NCI-H524 treated with DMSO at 0.1 percent for 48 hours (cell line): ENCODE data around the gene AMPD3.
"Not testable (repeated sequence)": the region's sequence is repeated elsewhere in the genome, so short reads cannot be mapped to it uniquely, and the experiment has no call there.

Experiments
- DNase-seq: peaks from one replicate; lab custom pipeline; 2025; lab: John Stamatoyannopoulos, UW

Gene AMPD3

DNA sequence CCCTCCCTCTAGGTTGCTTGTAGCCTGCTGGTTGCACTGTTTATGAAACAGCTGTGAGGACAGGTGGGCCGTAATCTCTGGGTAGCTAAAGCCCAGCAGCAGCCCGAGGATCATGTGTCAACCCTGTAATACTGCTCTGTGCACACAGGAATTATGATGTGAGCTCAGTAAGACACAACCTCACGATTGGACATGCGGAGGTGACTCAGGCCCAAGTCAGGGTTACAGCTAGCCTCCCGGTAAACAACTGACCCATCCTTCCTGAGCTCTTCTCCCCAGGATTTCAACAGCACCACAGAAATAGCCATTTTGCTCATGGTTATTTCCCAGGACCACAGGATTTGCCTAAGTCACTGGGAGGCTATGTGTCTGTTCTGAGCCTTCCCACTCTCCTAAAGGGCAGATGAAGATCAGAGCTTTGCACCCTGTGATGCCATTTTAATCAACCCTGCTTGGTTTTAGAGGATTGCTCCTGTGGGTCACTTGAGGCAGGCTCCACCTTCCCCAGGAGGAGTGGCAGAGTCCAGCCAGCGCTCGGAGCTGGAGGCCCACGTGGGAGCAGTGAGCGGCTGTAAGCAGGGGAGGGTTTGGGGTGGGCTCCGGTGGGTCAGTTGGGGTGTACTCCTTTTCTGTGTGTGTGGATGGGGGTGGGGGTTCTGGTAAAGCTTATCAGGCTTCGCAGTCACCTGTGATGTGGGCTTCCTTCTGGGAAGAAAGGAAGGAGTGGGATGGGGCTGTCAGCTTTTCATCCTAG lies at the start of gene AMPD3:
Gene AMPD3 (plus strand): TSS at position 387 of the 754 bp plus-strand sequence. CDS start 6,256 bp downstream, outside the sequence.
- peak; percentile 96 for DNase-seq

DNA sequence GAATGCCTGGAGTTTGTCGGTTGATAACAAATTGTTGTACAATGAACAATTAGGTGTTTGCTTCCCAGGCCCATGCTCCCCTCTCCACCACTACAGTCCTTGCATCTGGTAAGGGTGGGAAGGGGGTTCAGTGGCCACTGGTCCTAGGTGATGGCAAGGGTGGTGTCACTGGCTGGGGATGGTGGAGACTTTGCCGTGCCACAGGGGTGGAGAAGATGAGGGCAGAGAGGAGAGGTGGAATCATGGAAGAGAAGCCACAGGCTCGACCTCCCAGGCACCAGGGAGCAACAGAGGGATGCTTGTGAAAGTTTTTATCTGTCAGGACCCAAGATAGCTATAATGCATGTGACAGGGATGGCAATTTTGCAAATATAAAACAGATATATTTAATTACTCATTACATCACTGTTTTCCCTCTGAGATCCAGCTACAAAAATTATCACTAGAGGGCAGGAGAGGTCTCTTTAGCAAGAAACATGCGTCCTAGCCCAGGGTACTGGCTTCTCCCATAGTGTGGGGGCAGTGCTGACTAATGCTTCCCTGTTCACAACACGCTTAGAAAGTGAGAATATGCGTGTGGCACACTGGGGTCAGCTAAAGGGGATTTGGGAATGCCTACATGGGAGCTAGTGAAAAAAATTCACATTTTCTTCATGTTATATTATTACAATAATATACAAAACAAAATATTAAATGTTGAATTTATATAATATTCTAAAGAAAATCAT lies 49.0 kb upstream of the AMPD3 start:
- peak; percentile 11 for DNase-seq

DNA sequence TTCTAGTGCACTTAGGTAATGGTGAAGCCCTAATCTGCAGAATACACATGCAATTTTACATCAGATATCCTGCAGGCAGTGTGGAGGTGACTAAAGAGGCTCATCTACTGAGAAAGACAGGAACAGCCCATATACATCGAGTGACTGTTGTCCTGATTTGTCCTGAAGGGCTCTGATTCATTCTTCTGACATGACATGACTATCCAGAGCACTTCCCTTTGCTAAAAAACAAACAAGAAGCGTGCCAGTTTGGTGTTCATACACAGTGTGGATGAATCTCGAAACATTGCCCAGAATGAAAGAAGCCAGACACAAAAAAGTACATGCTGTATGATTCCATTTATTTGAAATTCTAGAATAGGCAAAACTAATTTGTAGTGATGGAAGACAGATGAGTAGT lies 48.0 kb upstream of the AMPD3 start:
- DNase-seq = no peak

DNA sequence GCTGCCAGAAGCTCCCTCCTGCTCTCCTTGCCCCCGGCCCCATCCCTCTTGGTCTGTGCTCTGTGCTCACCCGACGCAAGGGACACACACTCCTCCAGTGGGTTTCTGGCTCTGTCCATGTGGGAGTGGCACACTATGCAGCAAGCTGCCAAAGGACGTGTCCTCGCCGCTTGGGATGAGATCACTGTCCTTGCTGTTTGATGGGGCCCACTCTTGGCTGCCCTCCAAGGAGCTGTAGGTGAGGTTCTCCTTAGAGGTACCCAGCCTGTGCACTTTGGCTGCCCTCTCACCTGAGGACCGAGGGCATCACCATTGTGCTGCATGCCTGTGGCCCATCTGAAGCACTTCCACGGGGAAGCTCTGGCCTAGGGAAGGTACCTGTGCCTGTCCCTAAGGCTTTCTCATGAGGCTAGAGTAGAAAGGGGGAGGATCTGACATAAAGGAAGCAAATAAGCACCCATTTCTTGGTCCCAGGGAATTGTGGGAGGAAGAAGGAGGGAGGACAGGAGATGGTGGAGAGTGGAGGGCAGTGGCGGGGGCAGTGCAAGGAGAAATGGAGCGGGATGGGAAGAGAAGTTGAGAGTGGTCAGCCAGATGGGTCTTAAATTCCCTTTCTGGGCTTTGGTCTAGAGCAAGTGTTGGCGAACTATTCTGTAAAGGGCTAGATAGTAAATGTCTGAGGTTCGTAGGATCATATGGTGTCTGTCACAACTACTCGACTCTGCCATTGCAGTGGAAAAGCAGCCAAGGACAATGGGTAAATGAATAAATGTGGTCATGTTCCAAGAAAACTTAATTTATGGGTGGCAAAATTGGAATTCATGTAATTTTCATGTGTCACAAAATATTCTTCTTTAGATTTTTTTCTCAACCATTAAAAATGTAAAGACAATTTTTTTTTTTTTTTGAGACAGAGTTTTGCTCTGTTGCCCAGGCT lies 47.0 kb upstream of the AMPD3 start:
- DNase-seq = no peak

DNA sequence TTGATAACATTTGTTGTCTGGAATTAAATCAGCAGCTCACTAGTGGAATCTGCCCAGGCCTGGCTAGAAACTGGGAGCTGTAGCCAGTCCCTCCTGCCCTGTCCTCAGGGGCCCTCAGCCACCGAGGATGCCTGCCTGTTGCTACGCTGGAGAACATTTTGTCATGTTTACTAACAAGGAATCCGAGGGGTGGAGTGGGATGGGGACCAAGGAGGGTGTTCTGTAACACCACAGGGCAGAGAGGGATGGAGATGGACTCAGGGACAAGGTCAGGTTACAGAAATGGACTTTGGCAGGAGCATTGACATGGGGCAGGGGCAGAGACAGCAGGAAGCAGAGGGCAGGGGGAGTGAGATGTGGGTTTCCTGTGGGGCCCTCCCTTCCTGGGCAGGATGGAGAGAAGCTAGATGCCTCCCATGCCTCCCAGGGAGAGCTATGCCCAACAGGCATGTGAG lies 45.8 kb upstream of the AMPD3 start:
- no peak for DNase-seq

DNA sequence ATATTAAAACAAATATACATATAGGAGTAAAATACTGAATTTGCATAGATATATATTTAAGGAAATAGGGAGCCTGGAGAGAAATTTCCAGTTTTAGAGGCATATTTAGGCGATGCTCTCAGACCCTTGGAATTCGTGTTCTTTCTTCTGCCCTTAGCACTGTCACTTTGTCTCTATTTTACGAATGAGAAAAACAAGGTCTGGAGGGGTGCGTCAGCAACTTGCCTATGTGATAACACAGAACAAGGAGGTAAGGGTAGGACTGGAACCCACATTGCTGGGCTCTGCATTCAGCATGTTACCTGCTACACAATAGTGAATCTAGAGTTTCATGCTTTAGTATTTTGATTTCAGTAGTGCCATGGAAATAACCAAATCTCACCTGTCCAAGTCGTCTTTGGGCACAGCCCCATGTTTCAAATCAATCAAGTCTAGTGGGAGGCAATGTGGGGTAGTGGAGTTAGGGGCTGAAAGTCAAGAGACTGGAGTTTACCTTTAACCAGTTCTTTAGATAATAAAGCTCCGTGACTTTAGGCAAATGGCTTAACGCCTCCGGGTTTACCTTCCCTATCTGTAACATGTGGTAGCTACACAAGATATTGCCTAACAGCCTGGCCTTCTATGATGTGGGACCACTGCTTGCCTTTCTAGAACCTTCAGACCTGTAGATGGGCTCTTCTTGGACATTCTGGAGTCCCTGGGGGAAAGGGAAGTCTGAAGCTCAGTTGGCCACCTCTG lies 44.8 kb upstream of the AMPD3 start:
- DNase-seq = no peak

DNA sequence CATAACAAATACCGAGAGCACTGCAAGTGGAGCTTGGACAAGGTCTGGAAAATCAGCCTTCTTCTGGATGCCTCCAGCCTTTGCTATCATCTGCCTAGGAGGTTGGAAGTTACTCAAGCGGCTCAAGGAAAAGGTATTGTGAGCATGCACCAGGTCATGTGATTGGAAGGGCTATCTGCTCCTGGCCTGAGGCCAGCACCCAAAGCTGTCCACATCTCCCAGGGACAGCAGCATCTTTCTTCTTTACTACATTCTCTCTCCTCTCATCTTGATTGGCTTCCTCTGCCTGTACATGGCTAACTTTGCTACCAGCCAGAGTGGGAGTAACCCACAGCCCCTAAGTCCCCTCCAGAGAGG lies 44.2 kb upstream of the AMPD3 start:
- no peak for DNase-seq

DNA sequence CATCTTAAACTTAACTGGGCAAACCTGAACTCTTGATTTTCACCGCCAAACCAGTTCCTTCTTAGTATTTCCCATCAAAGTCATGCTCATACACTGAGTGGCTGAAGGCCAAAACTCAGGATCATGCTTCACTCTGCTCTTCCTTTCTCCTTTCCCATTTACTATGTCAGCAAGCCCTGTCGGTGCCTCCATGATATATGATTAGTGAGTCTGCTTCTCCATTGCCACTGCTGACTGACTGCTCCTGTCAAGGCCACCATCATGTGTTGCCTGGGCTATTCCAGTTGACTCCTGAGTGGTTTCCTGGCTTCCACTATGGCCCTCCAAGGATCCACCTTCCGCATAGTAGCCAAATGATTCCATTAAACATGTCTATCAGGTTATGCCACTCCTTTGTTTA lies 42.8 kb upstream of the AMPD3 start:
- no peak for DNase-seq

DNA sequence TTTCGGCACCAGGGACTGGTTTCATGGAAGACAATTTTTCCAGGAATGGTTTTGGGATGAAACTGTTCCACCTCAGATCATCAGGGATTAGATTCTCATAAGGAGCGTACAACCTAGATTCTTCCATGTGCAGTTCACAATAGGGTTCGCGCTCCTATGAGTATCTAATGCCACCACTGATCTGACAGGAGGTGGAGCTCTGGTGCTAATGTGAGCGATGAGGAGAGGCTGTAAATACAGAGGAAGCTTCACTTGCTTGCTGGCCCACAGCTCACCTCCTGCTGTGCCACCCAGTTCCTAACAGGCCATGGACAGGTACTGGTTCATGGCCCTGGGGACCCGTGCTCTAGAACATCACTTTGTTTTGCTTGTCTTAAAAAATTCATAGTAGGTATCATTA lies 41.8 kb upstream of the AMPD3 start:
- DNase-seq = peak; percentile 29

DNA sequence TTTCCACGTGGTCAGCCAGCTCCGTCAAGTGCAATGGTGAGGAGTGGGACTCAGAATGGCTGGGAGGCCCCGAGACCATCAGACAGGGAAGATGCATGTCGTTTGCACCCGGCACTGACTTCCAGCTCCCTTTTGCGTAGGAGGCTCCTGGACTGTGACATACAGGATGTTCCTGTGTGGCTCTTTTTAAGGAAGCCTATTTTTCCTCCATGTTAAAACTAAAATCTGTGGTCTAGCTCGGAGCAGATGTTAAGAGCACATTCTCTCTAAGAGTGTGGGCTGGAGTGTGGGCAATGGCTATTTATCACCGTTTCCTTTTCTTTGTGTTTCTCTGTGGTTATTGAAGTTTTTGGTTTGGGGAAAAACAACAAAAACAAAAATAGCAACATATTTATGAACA lies 40.9 kb upstream of the AMPD3 start:
- no peak for DNase-seq

DNA sequence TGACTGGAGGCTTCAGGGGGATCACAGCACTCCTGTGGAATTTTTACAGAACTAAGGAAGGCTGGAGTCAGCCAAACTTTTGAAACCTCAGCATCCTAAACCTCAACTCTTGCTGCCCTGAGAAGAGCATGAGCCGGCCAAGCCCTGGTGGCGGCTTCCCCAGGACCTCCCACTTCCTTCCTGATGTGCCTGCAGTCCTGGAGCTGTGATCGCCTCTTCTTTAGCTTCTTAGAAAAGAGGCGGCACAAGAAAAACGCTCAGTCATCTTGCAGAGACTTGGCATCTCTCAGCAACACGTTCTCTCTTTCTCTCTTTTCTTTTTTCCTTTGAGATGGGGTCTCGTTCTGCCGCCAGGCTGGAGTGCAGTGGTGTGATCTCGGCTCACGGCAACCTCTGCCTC lies 40.4 kb upstream of the AMPD3 start:
- no peak for DNase-seq

DNA sequence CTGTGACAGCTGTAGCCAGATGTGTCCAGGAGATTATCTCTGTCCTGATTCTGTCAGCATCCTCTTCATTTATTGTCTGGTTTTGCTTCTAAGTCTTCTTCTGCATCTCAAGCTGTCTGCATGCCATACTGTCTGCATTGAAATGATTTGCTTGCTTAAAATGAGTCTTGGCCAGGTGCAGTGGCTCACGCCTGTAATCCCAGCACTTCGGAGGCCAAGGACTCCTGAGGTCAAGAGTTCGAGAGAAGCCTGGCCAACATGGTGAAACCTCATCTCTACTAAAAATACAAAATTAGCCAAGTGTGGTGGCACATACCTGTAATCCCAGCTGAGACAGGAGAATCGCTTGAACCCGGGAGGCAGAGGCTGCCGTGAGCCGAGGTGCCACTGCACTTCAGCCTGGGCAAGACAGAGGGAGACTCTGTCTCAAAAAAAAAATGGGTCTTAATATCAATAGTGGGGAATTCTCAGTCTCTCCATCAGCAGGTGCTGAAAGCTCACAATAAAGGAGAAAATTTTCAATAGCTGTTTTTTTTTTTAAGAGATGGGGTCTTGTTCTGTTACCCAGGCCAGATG lies 39.2 kb upstream of the AMPD3 start:
- DNase-seq = no peak

DNA sequence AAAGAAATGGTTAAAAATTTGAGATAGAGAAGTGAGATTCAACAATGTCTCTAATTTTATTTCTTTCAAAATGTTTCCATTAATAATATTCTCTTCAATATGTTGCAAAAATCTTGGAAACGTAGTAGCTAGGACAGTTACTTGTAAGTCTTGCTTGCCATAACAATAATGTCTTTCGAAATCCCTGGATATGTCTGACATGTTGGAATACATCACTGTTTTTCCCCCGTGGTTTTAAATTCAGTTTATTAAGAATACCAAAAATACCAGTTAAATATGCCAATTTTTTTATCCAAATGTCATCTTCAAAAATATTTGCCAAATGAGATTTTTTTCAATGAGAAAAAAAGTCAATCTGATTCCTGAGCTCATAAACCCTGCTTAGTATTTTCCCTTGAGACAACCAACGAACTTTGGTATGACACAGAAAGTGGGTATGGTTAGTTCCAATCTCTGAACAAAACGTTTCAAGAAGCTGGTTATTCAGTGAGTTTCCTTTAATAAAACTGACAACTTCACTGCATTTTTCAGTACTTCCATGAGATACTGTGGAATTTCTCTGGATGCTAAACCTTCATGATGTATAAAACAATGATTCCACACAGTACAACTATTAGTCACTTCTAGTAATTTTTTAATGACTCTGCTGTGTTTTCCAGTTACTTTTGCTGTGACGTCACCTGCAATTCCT lies 36.7 kb upstream of the AMPD3 start:
- no peak for DNase-seq

DNA sequence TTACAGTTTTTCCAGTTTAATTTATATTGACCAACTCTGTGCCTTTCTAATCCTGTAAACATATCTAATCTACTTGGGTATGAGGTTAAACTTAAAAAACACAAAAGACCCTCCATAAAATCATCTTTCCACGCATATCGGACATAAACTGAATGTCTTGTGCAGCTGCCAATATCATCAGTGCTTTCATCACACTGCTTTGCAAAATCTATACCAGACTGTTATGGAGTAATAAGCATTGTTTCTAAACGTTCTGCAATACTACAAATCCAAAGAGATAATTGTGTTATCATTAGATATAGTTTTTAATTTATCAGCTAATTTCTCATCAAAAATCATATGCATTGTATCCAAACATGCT lies 36.1 kb upstream of the AMPD3 start:
- no peak for DNase-seq

DNA sequence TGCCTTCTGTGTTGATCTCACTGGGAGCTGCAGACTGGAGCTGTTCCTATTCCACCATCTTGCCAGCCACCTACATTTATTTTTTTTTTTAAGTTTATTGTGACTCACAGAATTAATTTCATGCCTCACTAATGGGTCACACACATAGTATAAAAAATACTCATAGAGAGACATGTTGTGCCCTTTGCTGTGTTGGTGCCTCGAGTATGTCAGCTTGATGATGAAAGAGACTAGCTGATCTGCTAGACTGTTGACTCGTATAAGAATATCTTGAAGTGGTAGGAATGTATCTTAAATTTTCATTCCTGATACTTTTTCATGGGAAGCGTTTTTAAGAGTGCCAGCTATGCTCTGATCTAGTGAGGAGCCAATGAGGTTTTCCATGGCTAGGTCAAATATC lies 28.6 kb upstream of the AMPD3 start:
- DNase-seq = no peak

DNA sequence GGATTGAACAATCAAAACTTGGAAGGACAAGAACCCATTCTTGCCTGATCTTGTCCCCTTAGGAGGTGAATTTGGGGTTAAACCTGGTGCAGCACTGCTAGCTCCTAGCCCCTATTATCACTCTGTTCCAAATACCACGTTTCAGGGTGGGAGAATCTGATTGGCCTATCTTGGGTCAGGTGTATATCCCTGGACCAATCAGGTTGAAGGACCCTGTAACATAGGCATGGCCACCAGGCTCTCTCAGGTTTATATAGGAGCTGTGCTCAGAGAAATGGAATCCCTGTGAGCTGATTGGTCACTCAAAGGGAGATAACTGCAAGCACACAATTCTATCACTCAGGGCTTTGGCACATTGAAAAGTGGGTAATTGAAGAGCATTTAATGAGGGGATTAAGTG lies 26.6 kb upstream of the AMPD3 start:
- no peak for DNase-seq

DNA sequence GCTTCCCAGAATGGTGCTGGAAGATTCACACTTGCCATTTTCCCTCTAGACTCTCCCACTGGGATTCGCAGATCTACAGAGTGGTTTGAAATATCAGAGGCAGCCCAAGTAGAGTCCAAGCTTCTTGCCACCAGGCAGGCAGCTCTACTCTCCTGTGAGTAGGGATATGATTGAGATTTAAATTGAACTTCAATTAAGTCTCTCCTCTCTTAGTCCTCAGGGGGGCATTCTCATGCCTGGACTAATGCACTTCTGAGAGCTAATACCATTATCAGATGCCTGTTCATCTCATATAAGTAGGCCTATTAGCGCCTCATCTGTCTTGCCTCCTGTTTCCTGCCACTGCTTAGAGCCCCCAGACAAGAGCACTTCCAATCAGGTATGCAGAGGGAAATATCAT lies 25.5 kb upstream of the AMPD3 start:
- peak; percentile 94 for DNase-seq

DNA sequence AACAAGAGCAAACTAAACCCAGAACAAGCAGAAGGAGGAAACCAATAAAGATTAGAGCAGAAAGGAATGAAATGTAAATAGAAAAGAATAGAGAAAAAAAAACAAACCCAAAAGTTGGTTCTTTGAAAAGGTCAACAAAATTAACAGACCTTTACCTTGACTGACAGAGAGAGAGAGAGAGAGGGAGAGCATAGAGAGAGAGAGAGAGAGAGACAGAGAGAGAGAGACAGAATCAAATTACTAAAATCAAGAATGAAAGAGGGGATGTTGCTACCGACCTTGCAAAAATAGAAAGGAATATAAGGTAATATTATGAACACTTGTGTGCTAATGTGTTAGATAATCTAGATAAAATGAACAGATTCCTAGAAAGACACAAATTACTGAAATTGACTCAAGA lies 22.6 kb upstream of the AMPD3 start:
- no peak for DNase-seq

DNA sequence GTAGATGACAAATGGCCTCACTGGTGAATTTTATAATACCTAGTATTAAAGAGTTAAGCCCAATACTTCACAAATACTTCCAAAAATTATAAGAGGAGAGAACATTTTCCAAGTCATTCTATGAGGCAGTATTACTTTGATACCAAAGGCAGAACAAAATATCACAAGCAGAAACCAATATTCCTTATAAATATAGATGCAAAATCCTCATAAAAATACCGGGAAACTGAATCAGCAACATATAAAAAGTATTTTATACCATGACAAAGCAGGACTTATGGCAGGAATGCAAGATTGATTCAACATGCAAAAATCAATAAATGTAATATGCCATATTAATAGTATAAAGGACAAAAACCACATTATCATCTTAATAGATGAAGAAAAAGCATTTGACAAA lies 22.1 kb upstream of the AMPD3 start:
- no peak for DNase-seq

DNA sequence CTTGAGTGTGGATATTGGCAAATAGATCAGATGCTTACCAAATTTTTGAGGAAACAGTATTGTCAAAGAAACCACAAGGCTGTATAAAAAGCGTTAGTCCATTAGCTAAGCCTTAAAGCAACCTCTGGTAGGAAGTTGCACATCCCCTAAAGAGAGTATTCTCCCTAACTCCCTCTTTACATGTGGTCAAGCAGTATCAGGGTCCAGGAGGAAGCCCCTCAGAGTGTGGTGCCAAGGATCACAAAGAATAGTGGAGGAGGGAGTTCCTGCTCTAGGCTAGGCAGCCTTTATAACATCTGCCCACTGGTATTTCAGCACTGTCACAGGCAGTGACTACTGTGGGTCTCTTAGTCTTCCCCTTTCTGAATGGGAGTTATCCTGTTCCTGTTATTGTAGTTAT lies 18.8 kb upstream of the AMPD3 start:
- no peak for DNase-seq

DNA sequence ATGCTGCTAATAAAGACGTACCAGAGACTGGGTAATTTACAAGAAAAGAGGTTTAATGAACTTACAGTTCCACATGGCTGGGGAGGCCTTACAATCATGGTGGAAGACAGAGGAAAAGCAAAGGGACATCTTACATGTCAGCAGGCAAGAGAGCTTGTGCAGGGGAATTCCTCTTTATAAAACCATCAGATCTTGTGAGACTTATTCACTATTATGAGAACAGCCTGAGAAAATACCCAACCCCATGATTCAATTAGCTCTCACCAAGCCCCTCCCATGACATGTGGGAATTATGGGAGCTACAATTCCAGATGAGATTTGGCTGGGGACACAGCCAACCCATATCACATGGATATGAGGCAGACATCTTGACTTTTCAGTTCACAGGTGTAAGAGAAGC lies 18.4 kb upstream of the AMPD3 start:
- not testable (repeated sequence) for DNase-seq
